ENCODE measurements around the gene TBC1D22A. TPM values are rescaled to one million over a fixed set of nuclear protein-coding genes. Genes with fewer than 3 reads are reported as not detected.

Gene TBC1D22A
- total RNA-seq, 2 experiments from 2014 or later = 38.5 to 41.0 TPM

DNA sequence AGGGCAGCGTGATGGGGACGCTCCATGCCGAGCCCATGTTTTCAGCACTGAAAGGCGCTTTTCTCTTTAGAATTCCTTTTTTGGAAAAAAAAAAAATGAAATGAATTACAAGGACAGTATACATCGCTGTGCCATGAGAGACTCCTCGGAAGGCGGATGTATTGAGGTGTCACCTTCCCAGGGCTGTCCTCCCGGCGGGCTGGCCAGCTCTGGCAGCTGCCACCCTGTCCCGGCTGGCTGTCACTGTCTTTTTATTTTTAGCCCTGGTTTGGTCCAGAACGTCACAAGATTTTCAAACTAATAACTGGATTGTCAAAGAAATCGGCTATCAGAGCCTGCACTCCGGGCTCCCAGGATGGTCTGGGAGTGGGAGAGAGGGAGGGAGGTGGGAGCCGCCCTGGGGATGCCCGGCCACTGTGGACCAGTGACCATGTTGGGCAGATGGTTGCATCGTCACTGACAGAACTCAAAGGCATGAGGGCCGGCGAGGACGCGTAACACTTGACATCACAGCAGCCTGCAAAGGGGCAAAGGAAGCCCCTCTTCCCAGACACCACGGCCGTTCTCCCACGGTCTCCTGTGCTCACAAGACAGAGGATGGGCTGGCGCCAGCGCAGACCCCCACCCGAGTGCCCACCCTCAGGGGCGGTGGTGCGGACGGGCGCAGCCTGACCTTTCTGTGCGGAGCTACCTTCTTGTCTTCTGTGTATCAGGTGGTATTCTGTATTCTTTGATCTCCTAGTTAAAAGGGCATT lies 392.9 kb downstream of the TBC1D22A start:
- ChIA-PET CTCF (no interaction called here), POLR2A (no interaction called here)
- no peak for DNase-seq
- Mint-ChIP-seq H3K4me1 (peaks cover 3% of the 10 kb centered on the region), H3K9me3 (no peaks in the 10 kb centered on the region), H3K27me3 (no peaks in the 10 kb centered on the region), H3K27ac (no peak overlapping the region), H3K36me3 (ENCODE audit: low read depth) (peaks cover 2% of the 10 kb centered on the region), H3K4me3 (no peak overlapping the region)

DNA sequence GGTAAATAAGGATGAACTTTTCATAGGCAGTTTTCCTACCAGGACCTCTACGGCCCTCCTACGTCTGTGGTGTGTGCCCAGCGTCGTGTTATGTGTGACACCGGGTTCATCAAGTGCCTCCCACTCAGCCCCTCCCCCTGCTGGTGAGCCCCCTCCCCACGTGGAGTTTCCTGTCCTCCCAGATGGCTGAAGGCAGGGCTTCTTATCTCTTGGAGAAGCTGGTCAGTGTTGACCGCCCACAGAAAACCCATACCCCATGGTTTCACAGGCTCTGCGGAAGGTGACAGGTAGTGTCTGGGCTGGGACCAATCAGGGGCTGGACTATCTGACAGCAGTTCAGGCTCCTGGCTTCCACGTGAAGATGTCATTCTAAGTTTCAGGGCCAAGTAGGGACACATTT lies 393.5 kb downstream of the TBC1D22A start:
- no peak overlapping the region for H3K4me3 Mint-ChIP-seq
- H3K27ac Mint-ChIP-seq = no peak overlapping the region
- peaks cover 2% of the 10 kb centered on the region for H3K36me3 Mint-ChIP-seq (ENCODE audit: low read depth)
- peaks cover 3% of the 10 kb centered on the region for H3K4me1 Mint-ChIP-seq
- CTCF ChIA-PET = no interaction called here
- H3K27me3 Mint-ChIP-seq = no peaks in the 10 kb centered on the region
- POLR2A ChIA-PET = no interaction called here
- H3K9me3 Mint-ChIP-seq = no peaks in the 10 kb centered on the region
- DNase-seq = no peak

DNA sequence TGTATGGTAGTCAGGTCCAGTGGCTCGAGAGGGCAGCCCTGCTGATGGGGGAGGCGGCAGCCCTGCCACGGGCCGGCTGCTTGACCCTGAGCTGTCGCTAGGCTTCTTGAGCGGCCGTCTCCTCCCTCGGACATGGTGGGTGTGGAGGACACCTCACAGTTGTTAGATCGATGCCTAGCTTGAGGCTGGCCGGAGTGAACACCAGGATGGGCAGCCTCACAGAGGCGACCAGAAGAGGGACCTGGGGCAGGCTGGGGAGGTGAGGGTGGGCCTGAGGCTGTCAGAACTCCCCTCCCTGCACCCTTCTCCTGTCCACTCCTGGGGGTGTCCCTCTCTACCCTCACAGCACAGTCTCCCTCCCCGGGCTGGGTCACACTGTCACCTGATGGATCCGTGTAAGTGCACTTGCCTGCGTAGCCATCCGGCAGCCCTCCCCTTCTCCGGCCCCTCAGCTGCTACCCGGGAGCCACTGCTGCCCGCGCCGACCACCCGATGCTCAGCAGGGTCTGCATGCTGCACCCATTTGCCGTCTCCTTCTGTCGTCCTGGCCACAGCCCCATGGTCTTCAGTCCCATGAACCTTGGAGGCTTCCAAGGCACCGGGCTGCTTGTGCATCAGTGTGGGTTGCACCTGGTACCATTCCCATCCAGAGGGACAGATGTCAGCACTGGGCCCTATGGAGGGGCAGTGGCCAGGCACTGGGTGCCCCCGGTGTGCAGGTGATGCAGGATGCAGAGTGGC lies 394.1 kb downstream of the TBC1D22A start:
- H3K4me3 Mint-ChIP-seq = no peak overlapping the region

GRCh38 chr22:47157093-47157420 lies 394.6 kb downstream of the TBC1D22A start:
- H3K4me3 Mint-ChIP-seq = no peak overlapping the region
- H3K36me3 Mint-ChIP-seq (ENCODE audit: low read depth) = peaks cover 2% of the 10 kb centered on the region
- CTCF ChIA-PET = no interaction called here

More for the DNA sequence above, 394.1 kb downstream of the TBC1D22A start:
- no peaks in the 10 kb centered on the region for H3K4me1 Mint-ChIP-seq
- H3K27ac Mint-ChIP-seq = no peak overlapping the region
- POLR2A ChIA-PET = no interaction called here
- H3K9me3 Mint-ChIP-seq = no peaks in the 10 kb centered on the region
- peaks cover 2% of the 10 kb centered on the region for H3K36me3 Mint-ChIP-seq (ENCODE audit: low read depth)
- DNase-seq = no peak
- no peaks in the 10 kb centered on the region for H3K27me3 Mint-ChIP-seq
- CTCF ChIA-PET = no interaction called here

GRCh38 chr22:47157486-47158270 lies 395.2 kb downstream of the TBC1D22A start:
- no peak for DNase-seq
- Mint-ChIP-seq H3K27ac (no peak overlapping the region), H3K4me1 (no peaks in the 10 kb centered on the region), H3K9me3 (no peaks in the 10 kb centered on the region), H3K27me3 (no peaks in the 10 kb centered on the region), H3K36me3 (ENCODE audit: low read depth) (peaks cover 2% of the 10 kb centered on the region), H3K4me3 (no peak overlapping the region)
- ChIA-PET CTCF (no interaction called here), POLR2A (no interaction called here)

More at GRCh38 chr22:47157093-47157420, 394.6 kb downstream of the TBC1D22A start:
- no peaks in the 10 kb centered on the region for H3K9me3 Mint-ChIP-seq
- no peaks in the 10 kb centered on the region for H3K27me3 Mint-ChIP-seq
- no peak for DNase-seq
- no peaks in the 10 kb centered on the region for H3K4me1 Mint-ChIP-seq
- H3K27ac Mint-ChIP-seq = no peak overlapping the region
- POLR2A ChIA-PET = no interaction called here

- DNase-seq = no peak
Observed at GRCh38 chr22:47158457-47158856, 396.0 kb downstream of the TBC1D22A start.

GRCh38 chr22:47159592-47159991 lies 397.1 kb downstream of the TBC1D22A start:
- Mint-ChIP-seq H3K4me1 (no peaks in the 10 kb centered on the region), H3K4me3 (no peak overlapping the region), H3K27me3 (no peaks in the 10 kb centered on the region), H3K36me3 (ENCODE audit: low read depth) (peaks cover 2% of the 10 kb centered on the region), H3K27ac (no peak overlapping the region), H3K9me3 (no peaks in the 10 kb centered on the region)
- DNase-seq = no peak
- POLR2A ChIA-PET = no interaction called here
- CTCF ChIA-PET = no interaction called here

More at GRCh38 chr22:47158457-47158856, 396.0 kb downstream of the TBC1D22A start:
- peaks cover 2% of the 10 kb centered on the region for H3K36me3 Mint-ChIP-seq (ENCODE audit: low read depth)
- H3K9me3 Mint-ChIP-seq = no peaks in the 10 kb centered on the region
- CTCF ChIA-PET = no interaction called here
- H3K27me3 Mint-ChIP-seq = no peaks in the 10 kb centered on the region
- H3K4me3 Mint-ChIP-seq = no peak overlapping the region
- POLR2A ChIA-PET = no interaction called here
- H3K27ac Mint-ChIP-seq = no peak overlapping the region
- H3K4me1 Mint-ChIP-seq = no peaks in the 10 kb centered on the region

DNA sequence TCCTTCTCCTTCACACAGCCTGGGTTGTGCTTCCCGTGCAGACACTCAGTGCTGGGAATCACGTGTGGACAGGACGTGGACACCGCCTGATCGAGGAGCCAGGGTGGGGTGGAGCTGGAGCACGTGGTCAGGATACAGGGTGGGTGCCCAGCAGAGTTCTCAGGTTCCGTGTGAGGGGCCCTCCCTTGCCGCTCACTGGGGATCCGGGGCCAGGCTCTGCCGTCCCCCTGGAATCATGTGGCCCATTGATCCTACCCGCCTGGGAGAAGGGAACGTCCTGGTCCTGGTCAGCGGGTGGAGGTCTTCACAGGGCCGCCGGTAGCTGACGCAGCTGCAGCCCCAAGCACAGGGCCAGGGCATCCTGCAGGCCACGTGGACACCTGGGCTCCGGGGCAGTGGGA lies 397.7 kb downstream of the TBC1D22A start:
- POLR2A ChIA-PET = no interaction called here
- no peak for DNase-seq
- CTCF ChIA-PET = no interaction called here
- Mint-ChIP-seq H3K27ac (no peak overlapping the region), H3K9me3 (no peaks in the 10 kb centered on the region), H3K4me1 (no peaks in the 10 kb centered on the region), H3K36me3 (ENCODE audit: low read depth) (peaks cover 2% of the 10 kb centered on the region), H3K4me3 (no peak overlapping the region), H3K27me3 (no peaks in the 10 kb centered on the region)

DNA sequence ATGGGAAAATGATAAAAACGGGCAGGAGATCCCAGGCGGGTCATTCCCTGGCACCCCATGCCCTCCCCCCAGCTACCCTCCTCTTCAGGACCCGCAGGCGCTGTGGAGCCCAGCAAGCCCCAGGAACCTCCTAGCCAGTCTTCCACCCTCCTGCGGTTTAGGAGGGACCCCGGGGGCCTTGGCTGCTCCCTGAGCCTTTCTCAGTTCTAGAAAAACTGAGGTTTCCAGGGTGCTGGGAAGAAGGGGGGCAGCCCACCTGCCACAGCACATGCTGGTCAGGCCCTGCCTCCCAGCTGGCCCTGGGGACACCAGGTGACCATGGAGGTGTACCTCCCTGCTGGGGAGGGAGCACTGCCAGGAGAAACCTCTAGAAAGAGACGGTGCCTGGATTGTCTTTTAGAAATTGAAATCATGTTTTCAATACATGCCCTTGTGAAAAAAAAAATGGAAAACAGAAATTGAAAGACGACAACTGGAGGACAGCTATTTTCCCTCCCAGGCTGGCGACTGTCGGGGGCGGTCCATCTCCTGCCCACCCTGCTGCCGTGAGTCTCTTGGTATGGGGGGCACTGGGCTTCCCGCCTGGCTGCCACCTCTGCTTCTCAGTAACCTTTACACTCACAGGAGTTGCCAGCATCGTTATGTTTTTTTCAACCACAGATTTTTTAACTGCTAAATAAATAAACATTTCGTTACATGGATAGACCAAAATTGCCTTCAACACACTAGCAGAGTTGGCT lies 398.5 kb downstream of the TBC1D22A start:
- DNase-seq = no peak
- ChIA-PET POLR2A (no interaction called here), CTCF (no interaction called here)
- Mint-ChIP-seq H3K36me3 (ENCODE audit: low read depth) (peaks cover 2% of the 10 kb centered on the region), H3K4me1 (no peaks in the 10 kb centered on the region), H3K9me3 (no peaks in the 10 kb centered on the region), H3K27me3 (no peaks in the 10 kb centered on the region), H3K27ac (no peak overlapping the region), H3K4me3 (no peak overlapping the region)

DNA sequence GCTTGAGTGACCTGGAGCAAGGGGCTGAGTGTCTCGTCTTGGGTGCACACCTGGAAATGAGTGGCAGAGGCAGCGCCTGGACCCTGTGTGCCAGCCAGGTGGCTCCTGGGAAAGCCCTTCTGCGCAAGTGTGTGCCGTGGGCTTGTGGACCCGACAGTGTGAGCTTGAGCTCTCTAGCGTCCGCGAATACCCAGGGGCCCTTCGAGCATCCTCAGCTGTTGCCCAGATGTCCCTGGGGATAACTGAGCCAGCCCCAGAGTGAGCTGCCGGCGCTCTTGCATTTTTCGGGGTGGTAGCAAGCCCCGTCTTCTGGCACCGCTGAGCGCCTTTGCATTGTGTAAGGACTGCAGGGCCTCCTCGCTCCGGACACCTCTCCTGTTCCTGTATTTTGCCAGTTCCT lies 399.2 kb downstream of the TBC1D22A start:
- no peaks in the 10 kb centered on the region for H3K4me1 Mint-ChIP-seq
- H3K9me3 Mint-ChIP-seq = no peaks in the 10 kb centered on the region
- no peak overlapping the region for H3K4me3 Mint-ChIP-seq
- ChIA-PET POLR2A (no interaction called here), CTCF (no interaction called here)
- DNase-seq = no peak
- no peak overlapping the region for H3K27ac Mint-ChIP-seq
- H3K36me3 Mint-ChIP-seq (ENCODE audit: low read depth) = peaks cover 2% of the 10 kb centered on the region
- H3K27me3 Mint-ChIP-seq = no peaks in the 10 kb centered on the region

GRCh38 chr22:47162865-47163264 lies 400.4 kb downstream of the TBC1D22A start:
- no peak for DNase-seq
- H3K4me3 Mint-ChIP-seq = no peak overlapping the region
- ChIA-PET POLR2A (no interaction called here), CTCF (no interaction called here)
- no peaks in the 10 kb centered on the region for H3K4me1 Mint-ChIP-seq
- H3K36me3 Mint-ChIP-seq (ENCODE audit: low read depth) = peaks cover 2% of the 10 kb centered on the region
- no peaks in the 10 kb centered on the region for H3K27me3 Mint-ChIP-seq
- H3K27ac Mint-ChIP-seq = no peak overlapping the region
- H3K9me3 Mint-ChIP-seq = no peaks in the 10 kb centered on the region

- Mint-ChIP-seq H3K4me3 (no peak overlapping the region), H3K27me3 (no peaks in the 10 kb centered on the region), H3K27ac (no peak overlapping the region), H3K36me3 (ENCODE audit: low read depth) (no peaks in the 10 kb centered on the region), H3K4me1 (no peaks in the 10 kb centered on the region), H3K9me3 (no peaks in the 10 kb centered on the region)
- CTCF ChIA-PET = no interaction called here
- no peak for DNase-seq
- POLR2A ChIA-PET = no interaction called here
Observed at GRCh38 chr22:47163481-47163855, 401.0 kb downstream of the TBC1D22A start.

- H3K36me3 Mint-ChIP-seq (ENCODE audit: low read depth) = no peaks in the 10 kb centered on the region
- H3K9me3 Mint-ChIP-seq = no peaks in the 10 kb centered on the region
- CTCF ChIA-PET = no interaction called here
Observed at GRCh38 chr22:47163856-47164513, 401.5 kb downstream of the TBC1D22A start.

More at GRCh38 chr22:47163856-47164513, 401.5 kb downstream of the TBC1D22A start:
- Mint-ChIP-seq H3K27me3 (no peaks in the 10 kb centered on the region), H3K27ac (no peak overlapping the region), H3K4me1 (no peaks in the 10 kb centered on the region), H3K4me3 (no peak overlapping the region)
- DNase-seq = no peak
- POLR2A ChIA-PET = no interaction called here
